ENCODE measurements around the gene IL36RN. TPM values are rescaled to one million over a fixed set of nuclear protein-coding genes. Genes with fewer than 3 reads are reported as not detected.
A peak's percentile ranks its signal among the peaks of the same experiment; 100 is the strongest.
"Not testable (repeated sequence)": the region's sequence is repeated elsewhere in the genome, so short reads cannot be mapped to it uniquely, and the experiment has no call there.

IL36RN gene
- total RNA-seq, 1 donor from 2014 or later, result not detected

DNA sequence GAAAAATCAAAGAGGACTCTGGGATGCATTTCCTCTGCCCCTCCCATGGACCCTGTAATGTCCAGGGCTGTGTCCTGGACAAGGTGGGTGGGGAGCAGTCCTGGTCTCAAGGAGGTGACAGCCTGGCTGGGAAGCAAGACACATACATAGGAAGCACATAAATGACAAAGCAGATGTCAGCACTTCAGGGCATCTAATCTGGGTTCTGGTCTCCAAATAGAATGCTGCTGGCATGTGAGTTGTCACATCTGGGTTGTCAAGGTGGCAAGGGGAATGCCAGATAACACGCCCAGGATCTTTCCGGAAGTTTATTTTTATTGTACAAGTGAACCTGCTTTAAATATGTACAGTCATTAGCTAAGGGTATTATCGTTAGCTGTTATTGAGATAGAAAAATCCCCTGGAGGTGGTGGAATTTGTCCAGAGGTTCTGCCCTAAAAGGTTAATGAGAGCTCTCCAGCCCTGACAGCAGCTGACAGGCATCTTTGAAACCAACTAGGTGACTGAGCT lies 14.4 kb downstream of the IL36RN start:
- DNase-seq (ENCODE audit: low read depth in 2 of 2), result no peak

DNA sequence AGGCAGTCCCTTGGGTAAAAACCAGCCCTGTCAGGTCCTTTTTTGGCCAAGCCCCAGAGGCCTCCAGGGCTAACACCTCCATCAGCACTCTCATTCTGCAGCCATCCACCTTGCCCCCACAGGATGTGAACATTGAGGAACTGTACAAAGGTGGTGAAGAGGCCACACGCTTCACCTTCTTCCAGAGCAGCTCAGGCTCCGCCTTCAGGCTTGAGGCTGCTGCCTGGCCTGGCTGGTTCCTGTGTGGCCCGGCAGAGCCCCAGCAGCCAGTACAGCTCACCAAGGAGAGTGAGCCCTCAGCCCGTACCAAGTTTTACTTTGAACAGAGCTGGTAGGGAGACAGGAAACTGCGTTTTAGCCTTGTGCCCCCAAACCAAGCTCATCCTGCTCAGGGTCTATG lies 16.0 kb downstream of the IL36RN start:
- DNase-seq (ENCODE audit: low read depth in 2 of 2), result no peak

DNA sequence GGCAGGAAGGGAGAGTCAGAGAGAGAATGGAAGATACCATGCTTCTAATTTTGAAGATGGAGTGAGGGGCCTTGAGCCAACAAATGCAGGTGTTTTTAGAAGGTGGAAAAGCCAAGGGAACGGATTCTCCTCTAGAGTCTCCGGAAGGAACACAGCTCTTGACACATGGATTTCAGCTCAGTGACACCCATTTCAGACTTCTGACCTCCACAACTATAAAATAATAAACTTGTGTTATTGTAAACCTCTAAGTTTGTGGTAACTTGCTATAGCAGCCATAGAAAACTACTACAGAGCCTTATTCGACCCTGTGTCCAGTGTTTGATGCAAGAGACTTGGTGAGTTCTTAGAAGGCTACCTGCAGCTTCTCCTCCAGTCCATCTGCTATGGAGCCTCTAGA lies 16.6 kb downstream of the IL36RN start:
- DNase-seq (ENCODE audit: low read depth in 2 of 2), result no peak

DNA sequence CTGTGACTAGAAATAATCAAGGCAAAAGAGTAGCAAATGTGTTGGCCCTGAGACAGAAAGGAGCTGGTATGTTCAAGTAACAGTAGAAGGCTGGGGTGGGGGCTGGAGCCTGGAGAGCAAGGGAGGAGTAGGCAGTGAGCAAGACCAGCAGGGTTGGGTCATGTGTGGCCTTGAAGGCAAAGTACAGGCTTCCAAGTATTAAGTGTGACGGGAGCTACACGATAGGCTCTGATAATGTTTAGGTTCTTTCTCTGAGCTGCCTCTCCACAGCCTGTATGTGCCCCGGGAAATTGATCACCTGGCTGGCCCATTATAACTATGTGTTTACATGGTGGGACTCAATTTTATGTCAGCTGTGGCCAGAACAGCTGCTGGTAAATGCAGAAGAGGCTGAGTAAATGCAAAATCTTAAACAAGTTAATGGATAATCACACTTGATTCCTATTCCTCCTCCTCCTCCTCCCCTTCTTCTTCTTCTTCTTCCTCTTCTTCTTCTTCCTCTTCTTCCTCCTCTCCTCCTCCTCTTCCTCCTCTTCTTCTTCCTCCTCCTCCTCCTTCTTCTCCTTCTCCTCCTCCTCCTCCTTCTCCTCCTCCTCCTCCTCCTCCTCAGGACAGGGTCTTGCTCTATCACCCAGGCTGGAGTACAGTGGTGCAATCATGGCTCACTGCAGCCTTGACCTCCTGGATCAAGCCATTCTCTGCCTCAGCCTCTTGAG lies 18.1 kb downstream of the IL36RN start:
- DNase-seq (ENCODE audit: low read depth in 2 of 2), result no peak

GRCh38 chr2:113077921-113078320 lies 18.9 kb downstream of the IL36RN start:
- peak in 1 of 2 donors; percentile 3 for DNase-seq (ENCODE audit: low read depth in 2 of 2)

DNA sequence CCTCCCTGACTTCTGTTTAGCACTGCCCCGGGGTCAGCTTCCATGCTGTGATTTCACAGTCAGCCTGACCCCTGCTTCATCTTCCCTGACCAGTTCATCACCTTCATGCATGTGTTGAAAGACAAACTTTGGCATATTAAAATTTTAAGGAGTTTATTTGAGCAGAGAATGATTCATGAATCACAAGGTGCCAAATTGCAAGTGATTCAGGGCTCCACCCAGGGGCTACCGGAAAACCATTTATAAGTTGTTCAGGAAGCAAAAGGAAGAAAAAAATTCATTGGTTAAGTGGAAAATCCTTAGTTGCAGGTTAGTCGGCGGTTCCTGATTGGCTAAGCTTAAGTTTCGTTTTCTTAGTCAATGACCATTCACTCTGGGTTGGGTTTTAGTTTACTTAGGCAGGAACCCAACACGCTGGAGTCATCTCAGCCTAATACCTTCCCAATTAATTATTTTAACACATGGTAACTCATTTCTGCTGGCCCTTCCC lies 19.4 kb downstream of the IL36RN start:
- DNase-seq (ENCODE audit: low read depth in 2 of 2), result peak; percentile 20 to 70

GRCh38 chr2:113079131-113079530 lies 20.1 kb downstream of the IL36RN start:
- no peak for DNase-seq (ENCODE audit: low read depth in 2 of 2)

GRCh38 chr2:113080134-113080533 lies 21.1 kb downstream of the IL36RN start:
- peak; percentile 15 to 21 for DNase-seq (ENCODE audit: low read depth in 2 of 2)

GRCh38 chr2:113081488-113082210 lies 22.7 kb downstream of the IL36RN start:
- DNase-seq (ENCODE audit: low read depth in 2 of 2), result no peak

DNA sequence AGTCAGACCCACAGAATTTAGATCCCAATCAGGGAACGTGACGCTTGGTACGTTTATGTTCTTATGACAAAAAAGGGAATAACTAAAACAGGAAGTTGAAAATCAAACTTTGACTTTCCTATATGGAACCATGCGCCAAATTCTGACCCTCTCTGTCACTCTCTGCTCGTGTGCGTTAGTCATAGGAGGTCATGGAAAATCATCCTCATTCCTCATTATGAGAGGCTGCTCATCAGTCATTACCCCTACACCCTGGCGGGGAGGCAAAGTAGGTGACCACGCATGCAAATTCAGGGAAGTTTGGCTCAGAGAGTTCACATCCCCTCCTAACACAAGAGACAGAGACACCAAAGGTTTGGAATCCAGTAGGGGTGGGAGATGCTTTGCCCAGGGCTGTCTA lies 24.3 kb downstream of the IL36RN start:
- DNase-seq (ENCODE audit: low read depth in 2 of 2), result no peak

DNA sequence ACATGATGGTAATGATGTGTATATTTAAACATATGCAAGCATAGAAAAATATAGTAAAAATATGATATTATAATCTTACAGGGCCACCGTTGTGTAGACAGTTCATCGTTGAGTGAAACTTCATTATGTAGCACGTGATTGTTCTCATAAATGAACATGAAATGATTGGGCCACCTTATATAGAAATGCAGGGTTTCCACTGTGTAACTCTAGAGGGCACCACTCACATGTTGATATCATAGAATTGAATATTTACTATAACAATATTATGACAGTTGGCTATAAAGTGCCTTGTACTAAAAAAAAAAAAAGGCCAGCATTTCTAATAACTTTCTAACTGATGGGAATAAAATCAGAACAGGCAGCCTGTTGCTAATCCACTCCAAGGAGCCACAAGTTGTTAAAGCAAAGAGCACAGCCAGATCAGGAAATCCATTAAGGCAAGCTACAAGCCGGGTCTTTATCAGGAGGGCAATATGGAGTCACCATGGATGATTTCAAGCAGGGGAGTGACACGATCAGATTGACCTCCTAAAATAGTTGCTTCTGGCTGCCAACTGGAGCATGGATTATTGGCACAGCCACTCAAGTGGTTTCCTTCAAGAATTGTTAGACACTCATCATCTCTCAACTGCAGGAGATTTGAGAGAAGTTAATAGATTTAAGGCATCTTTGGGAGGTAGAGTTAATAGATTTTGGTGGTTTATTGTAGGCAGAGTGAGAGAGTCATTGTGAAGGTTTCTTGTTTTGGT lies 25.4 kb downstream of the IL36RN start:
- DNase-seq (ENCODE audit: low read depth in 2 of 2), result peak; percentile 10 to 17

GRCh38 chr2:113085542-113085941 lies 26.5 kb downstream of the IL36RN start:
- no peak for DNase-seq (ENCODE audit: low read depth in 2 of 2)

- DNase-seq (ENCODE audit: low read depth in 2 of 2), result no peak
Observed at GRCh38 chr2:113088213-113088992, 29.4 kb downstream of the IL36RN start.

DNA sequence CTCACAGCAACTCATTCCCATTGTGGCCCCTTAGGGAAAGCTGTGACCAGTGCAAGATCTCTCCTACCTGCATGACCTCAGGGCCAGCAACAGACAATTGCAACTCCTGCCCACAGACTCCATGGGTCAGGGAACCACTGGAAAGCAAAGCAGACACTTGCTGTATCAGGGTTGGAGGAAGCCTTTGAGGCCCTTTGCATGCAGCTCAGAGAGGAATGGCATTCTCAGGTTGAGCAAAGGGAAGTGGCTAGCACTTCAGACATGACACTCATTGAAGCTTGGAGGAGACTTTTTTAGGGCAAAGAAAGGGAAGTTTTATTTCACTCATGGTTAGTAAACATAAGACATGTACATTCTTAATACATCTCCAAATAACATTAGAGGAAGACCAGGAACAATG lies 30.9 kb downstream of the IL36RN start:
- no peak for DNase-seq (ENCODE audit: low read depth in 2 of 2)

- no peak for DNase-seq (ENCODE audit: low read depth in 2 of 2)
Observed at GRCh38 chr2:113091231-113091896, 32.4 kb downstream of the IL36RN start.

GRCh38 chr2:113092864-113093612 lies 34.0 kb downstream of the IL36RN start:
- DNase-seq (ENCODE audit: low read depth in 2 of 2), result no peak

GRCh38 chr2:113093613-113093977 lies 34.6 kb downstream of the IL36RN start:
- no peak for DNase-seq (ENCODE audit: low read depth in 2 of 2)

DNA sequence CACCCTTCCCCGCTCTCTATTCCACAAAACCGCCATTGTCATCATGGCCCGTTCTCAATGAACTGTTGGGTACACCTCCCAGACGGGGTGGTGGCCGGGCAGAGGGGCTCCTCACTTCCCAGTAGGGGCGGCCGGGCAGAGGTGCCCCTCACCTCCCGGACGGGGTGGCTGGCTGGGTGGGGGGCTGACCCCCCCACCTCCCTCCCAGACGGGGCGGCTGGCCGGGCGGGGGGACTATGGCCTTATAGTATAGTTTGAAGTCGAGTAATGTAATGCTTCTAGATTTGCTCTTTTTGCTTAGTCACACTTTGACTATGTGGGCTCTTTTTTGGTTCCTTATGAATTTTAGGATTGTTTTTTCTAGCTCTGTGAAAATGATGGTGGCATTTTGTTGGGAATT lies 37.3 kb downstream of the IL36RN start:
- DNase-seq (ENCODE audit: low read depth in 2 of 2), result not testable (repeated sequence)

DNA sequence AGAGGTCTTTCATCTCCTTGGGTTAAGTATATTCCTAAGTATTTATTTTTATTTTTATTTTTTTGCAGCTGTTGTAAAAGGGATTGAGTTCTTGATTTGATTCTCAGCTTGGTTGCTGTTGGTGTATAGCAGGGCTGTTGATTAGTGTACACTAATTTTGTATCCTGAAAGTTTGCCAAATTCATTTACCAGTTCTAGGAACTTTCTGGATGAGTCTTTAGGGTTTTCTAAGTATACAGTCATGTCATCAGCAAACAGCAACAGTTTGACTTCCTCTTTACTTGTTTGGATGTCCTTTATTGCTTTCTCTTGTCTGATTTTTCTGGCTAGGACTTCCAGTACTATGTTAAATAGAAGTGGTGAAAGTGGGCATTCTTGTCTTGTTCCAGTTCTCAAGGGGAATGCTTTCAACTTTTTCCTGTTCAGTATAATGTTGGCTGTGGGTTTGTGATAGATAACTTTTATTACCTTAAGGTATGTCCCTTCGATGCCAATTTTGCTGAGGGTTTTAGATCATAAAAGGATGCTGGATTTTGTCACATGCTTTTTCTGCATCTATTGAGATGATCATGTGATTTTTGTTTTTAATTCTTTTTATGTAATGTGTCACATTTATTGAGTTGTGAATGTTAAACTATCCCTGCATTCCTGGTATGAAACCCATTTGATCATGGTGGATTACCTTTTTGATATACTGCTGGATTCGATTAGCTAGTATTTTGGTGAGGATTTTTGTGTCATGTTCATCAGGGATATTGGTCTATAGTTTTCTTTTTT lies 38.0 kb downstream of the IL36RN start:
- DNase-seq (ENCODE audit: low read depth in 2 of 2), result not testable (repeated sequence)
